KMS-11 (cell line): ENCODE measurements around the gene LRRC73.

Source experiments
- H2AFZ ChIP-seq: fragments of 200-600 bp; sonication (generic); 2 replicates; pipeline ENCODE4 v1.6.1; 2016; ENCODE audit warnings: antibody characterized with exemption, mixed run types, low read depth
- H3K27ac ChIP-seq: fragments of 200-600 bp; sonication (generic); 2 replicates; pipeline ENCODE4 v1.6.1; 2016; ENCODE audit warnings: mild to moderate bottlenecking, mixed run types
- H3K27me3 ChIP-seq: fragments of 200-600 bp; sonication (generic); 2 replicates; pipeline ENCODE4 v1.6.1; 2017; ENCODE audit warnings: mild to moderate bottlenecking, low read depth, mixed run types, moderate library complexity; ENCODE audit not compliant: insufficient read depth
- H3K36me3 ChIP-seq: fragments of 200-600 bp; sonication (generic); 2 replicates; pipeline ENCODE4 v1.6.1; 2017; ENCODE audit warnings: mild to moderate bottlenecking, mixed run types; ENCODE audit not compliant: insufficient read depth
- H3K4me1 ChIP-seq: fragments of 200-600 bp; sonication (generic); 2 replicates; pipeline ENCODE4 v1.6.1; 2016; ENCODE audit warnings: mild to moderate bottlenecking, low read depth, mixed run types; ENCODE audit not compliant: poor library complexity, severe bottlenecking
- H3K4me2 ChIP-seq: fragments of 200-600 bp; sonication (generic); 2 replicates; pipeline ENCODE4 v1.7.0; 2016; ENCODE audit warnings: mild to moderate bottlenecking, mixed run types
- H3K4me3 ChIP-seq: fragments of 200-600 bp; sonication (generic); IDR thresholded peaks from 2 replicates; pipeline ENCODE4 v1.6.1; 2017; ENCODE audit warnings: low read depth, low read length, mixed read lengths; ENCODE audit not compliant: insufficient read depth
- H3K79me2 ChIP-seq: fragments of 200-600 bp; sonication (generic); 2 replicates; pipeline ENCODE4 v1.6.1; 2016; ENCODE audit warnings: low read depth, mixed run types; ENCODE audit not compliant: insufficient read depth
- H3K9ac ChIP-seq: fragments of 200-600 bp; sonication (generic); 2 replicates; pipeline ENCODE4 v1.6.1; 2016; ENCODE audit warnings: mild to moderate bottlenecking, mixed run types
- H4K20me1 ChIP-seq: fragments of 200-600 bp; sonication (generic); 2 replicates; pipeline ENCODE4 v1.6.1; 2016; ENCODE audit warnings: mild to moderate bottlenecking, mixed run types; ENCODE audit not compliant: insufficient read depth
- TF ChIP-seq, protein P1 (sequence below): fragments of 200-600 bp; sonication (generic); conservative IDR thresholded peaks from 2 replicates; pipeline ENCODE4 v1.6.1; 2017; ENCODE audit warnings: low read depth, mild to moderate bottlenecking, antibody characterized with exemption, low read length, moderate library complexity, mixed read lengths

Gene LRRC73

GRCh38 chr6:43520097-43520496, 10.0 kb upstream of the LRRC73 start:
- H3K4me3 ChIP-seq = no peak overlapping the region
- no peak overlapping the region for H2AFZ ChIP-seq
- no peak overlapping the region for H3K4me2 ChIP-seq
- H3K36me3 ChIP-seq = peaks cover 28% of the 10 kb centered on the region; the same call in 1 of the 2 replicates
- H4K20me1 ChIP-seq = no peaks in the 10 kb centered on the region
- no peaks in the 10 kb centered on the region for H3K27me3 ChIP-seq
- no peak overlapping the region for H3K9ac ChIP-seq
- no peak overlapping the region for H3K27ac ChIP-seq
- H3K79me2 ChIP-seq = peaks cover 51% of the 10 kb centered on the region
- TF ChIP-seq, protein P1, sequence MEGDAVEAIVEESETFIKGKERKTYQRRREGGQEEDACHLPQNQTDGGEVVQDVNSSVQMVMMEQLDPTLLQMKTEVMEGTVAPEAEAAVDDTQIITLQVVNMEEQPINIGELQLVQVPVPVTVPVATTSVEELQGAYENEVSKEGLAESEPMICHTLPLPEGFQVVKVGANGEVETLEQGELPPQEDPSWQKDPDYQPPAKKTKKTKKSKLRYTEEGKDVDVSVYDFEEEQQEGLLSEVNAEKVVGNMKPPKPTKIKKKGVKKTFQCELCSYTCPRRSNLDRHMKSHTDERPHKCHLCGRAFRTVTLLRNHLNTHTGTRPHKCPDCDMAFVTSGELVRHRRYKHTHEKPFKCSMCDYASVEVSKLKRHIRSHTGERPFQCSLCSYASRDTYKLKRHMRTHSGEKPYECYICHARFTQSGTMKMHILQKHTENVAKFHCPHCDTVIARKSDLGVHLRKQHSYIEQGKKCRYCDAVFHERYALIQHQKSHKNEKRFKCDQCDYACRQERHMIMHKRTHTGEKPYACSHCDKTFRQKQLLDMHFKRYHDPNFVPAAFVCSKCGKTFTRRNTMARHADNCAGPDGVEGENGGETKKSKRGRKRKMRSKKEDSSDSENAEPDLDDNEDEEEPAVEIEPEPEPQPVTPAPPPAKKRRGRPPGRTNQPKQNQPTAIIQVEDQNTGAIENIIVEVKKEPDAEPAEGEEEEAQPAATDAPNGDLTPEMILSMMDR = no peak
- peaks cover 47% of the 10 kb centered on the region for H3K4me1 ChIP-seq

GRCh38 chr6:43517505-43518357, 7.6 kb upstream of the LRRC73 start:
- Histone ChIP-seq H3K4me1 (peaks cover 47% of the 10 kb centered on the region), H4K20me1 (no peaks in the 10 kb centered on the region), H3K27me3 (no peaks in the 10 kb centered on the region), H3K79me2 (peaks cover 51% of the 10 kb centered on the region), H2AFZ (peak overlapping the region; percentile 50; the same call in 1 of the 2 replicates), H3K27ac (peak overlapping the region; percentile 56), H3K4me2 (peak overlapping the region; percentile 72), H3K9ac (peak overlapping the region; percentile 90), H3K36me3 (peaks cover 23% of the 10 kb centered on the region; the same call in 1 of the 2 replicates), H3K4me3 (no peak overlapping the region)
- TF ChIP-seq, protein P1 = no peak

GRCh38 chr6:43516697-43517504, 6.8 kb upstream of the LRRC73 start, which contains the start of the genes POLR1C and YIPF3:
POLR1C (plus strand) TSS chr6:43517089; CDS start chr6:43517110, 21 bp downstream.
YIPF3 (minus strand) TSS chr6:43516926; CDS start chr6:43516807, 119 bp downstream.
- Histone ChIP-seq H3K4me1 (peaks cover 39% of the 10 kb centered on the region), H3K27me3 (no peaks in the 10 kb centered on the region), H3K9ac (peak within 1 kb of the TSS; percentile 90), H3K79me2 (peaks cover 51% of the 10 kb centered on the region), H2AFZ (peak within 1 kb of the TSS; percentile 74; the same call in 1 of the 2 replicates), H3K4me2 (peak within 1 kb of the TSS; percentile 79), H3K27ac (peak within 1 kb of the TSS; percentile 56), H4K20me1 (no peaks in the 10 kb centered on the region), H3K36me3 (peaks cover 16% of the 10 kb centered on the region; the same call in 1 of the 2 replicates), H3K4me3 (no peak within 1 kb of the TSS)
- TF ChIP-seq, protein P1 = no peak

DNA sequence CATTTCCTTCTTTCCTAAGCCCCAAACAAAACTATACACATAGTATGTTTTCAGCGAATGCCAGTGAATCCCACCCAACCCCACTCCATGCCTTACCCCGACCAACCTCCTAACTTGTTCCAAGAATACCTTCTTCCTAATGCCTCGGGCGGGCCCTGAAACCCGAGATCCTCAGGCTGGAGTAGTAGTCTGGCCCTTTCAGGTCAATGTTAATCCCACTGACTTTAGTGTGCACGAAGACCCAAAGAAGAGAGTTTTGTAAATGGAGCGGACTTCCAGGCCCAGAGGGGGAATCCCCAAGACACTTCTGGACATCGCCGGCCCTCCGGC, 6.2 kb upstream of the LRRC73 start:
- H3K36me3 ChIP-seq = peaks cover 10% of the 10 kb centered on the region; the same call in 1 of the 2 replicates
- H3K4me3 ChIP-seq = no peak overlapping the region
- peaks cover 33% of the 10 kb centered on the region for H3K4me1 ChIP-seq
- peak overlapping the region; percentile 74; the same call in 1 of the 2 replicates for H2AFZ ChIP-seq
- TF ChIP-seq, protein P1 = no peak
- H3K79me2 ChIP-seq = peaks cover 51% of the 10 kb centered on the region
- H3K9ac ChIP-seq = peak overlapping the region; percentile 90
- H3K27ac ChIP-seq = peak overlapping the region; percentile 56; the same call in 1 of the 2 replicates
- H4K20me1 ChIP-seq = no peaks in the 10 kb centered on the region
- H3K4me2 ChIP-seq = peak overlapping the region; percentile 79
- H3K27me3 ChIP-seq = no peaks in the 10 kb centered on the region
